ENCODE measurements around the gene NCK2.
"Not testable (repeated sequence)": the region's sequence is repeated elsewhere in the genome, so short reads cannot be mapped to it uniquely, and the experiment has no call there.

NCK2 gene

DNA sequence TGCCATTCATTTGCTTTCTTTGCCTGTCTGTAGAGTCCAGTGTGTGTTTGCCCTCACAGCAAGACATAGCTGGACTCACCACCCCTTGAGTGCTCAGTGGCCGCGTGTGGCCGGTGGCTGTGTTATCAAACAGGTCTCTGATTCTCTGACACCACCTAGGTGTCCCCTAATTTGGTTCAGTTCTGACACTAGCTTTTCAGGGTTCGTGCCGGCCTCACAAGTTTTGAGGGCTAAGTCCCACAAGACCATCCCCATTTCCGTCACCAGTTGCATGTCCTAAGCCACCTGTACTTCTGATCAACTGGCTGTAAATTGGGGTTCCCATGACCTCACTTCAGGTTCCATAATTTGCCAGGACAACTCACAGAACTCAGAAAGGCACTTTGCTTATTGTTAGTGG is 23.5 kb downstream of the NCK2 start:
- Histone ChIP-seq H3K4me3 (ENCODE audit: low read length) (no peak overlapping the region), H3K27me3 (ENCODE audit: insufficient read depth, low read length) (no peaks in the 10 kb centered on the region), H2AFZ (ENCODE audit: low read depth, low read length) (no peak overlapping the region), H3K36me3 (ENCODE audit: insufficient read depth, low read length) (peaks cover 17% of the 10 kb centered on the region), H3K9me3 (ENCODE audit: low read length) (peaks cover 1% of the 10 kb centered on the region), H3K4me1 (ENCODE audit: insufficient read depth, low read length) (peaks cover 15% of the 10 kb centered on the region)

DNA sequence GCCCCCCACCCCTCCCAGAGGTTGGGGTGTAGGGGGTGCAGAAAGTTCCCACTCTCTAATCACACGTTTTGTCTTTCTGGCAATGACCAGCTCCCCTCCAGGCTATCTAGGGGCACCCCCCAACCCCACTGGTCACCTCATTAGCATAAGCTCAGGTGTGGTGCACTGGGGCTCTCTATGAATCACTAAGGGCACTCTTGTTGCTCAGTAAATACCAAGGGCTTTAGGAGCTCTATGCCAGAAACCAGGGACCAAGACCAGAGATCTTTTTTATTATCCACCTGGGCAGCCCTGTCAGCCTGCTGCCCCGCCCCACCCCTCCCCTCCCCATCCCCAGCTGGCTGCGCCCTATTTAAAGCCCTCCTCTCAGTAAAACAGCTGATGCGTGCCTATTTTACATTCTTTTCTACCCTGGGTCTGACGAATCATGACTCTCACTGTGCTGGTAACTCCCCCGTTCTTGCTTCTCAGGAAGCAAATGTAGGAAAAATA is 24.3 kb downstream of the NCK2 start:
- no peaks in the 10 kb centered on the region for H3K27me3 ChIP-seq (ENCODE audit: insufficient read depth, low read length)
- peaks cover 22% of the 10 kb centered on the region for H3K36me3 ChIP-seq (ENCODE audit: insufficient read depth, low read length)

DNA sequence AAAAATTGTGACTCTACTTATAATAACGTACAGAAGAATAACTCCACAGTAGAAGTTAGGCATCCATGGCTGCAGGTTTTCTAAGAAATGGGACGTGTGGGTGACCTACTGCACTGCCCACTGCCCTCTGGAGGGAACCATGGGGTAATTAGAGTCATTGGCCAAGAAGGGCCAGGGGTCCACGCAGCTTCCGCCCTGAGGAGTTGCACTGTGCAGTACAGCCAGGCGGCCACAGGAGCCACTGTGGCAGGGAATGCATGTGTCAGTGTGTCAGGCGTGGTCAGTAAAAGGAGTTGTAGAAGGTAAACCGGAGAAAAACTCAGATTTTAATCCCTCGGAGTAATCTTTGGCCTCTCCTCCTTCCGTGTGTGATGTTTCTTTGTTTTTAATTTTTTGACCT is 24.8 kb downstream of the NCK2 start:
- Histone ChIP-seq H3K4me3 (ENCODE audit: low read length) (no peak overlapping the region), H3K27me3 (ENCODE audit: insufficient read depth, low read length) (no peaks in the 10 kb centered on the region), H3K4me1 (ENCODE audit: insufficient read depth, low read length) (peaks cover 15% of the 10 kb centered on the region), H3K36me3 (ENCODE audit: insufficient read depth, low read length) (peaks cover 24% of the 10 kb centered on the region), H3K9me3 (ENCODE audit: low read length) (peaks cover 1% of the 10 kb centered on the region), H2AFZ (ENCODE audit: low read depth, low read length) (no peak overlapping the region)

More for the DNA sequence above, 24.3 kb downstream of the NCK2 start:
- Histone ChIP-seq H2AFZ (ENCODE audit: low read depth, low read length) (no peak overlapping the region), H3K9me3 (ENCODE audit: low read length) (peaks cover 1% of the 10 kb centered on the region), H3K4me3 (ENCODE audit: low read length) (no peak overlapping the region), H3K4me1 (ENCODE audit: insufficient read depth, low read length) (peaks cover 15% of the 10 kb centered on the region)

DNA sequence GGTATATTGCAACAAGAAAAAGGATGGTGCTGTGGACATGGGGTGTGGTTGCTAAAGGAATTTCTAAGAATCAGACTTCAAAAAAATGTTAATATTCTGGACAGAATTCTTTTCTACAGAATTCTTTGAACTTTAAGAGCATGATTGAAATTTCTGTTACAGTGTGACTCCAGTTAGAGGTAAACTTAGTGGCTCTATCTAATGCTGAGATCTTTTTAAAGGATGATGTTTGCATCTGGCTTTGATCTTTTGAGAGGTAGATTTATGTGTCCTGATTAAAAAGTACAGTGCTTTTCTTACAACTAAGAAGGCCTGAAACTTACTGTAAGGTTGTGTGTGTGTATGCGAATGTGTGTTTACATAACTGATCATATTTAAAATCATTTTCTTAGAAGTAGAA is 25.4 kb downstream of the NCK2 start:
- peaks cover 24% of the 10 kb centered on the region for H3K36me3 ChIP-seq (ENCODE audit: insufficient read depth, low read length)
- peaks cover 1% of the 10 kb centered on the region for H3K9me3 ChIP-seq (ENCODE audit: low read length)
- peaks cover 15% of the 10 kb centered on the region for H3K4me1 ChIP-seq (ENCODE audit: insufficient read depth, low read length)
- no peaks in the 10 kb centered on the region for H3K27me3 ChIP-seq (ENCODE audit: insufficient read depth, low read length)
- H3K4me3 ChIP-seq (ENCODE audit: low read length): no peak overlapping the region
- no peak overlapping the region for H2AFZ ChIP-seq (ENCODE audit: low read depth, low read length)

DNA sequence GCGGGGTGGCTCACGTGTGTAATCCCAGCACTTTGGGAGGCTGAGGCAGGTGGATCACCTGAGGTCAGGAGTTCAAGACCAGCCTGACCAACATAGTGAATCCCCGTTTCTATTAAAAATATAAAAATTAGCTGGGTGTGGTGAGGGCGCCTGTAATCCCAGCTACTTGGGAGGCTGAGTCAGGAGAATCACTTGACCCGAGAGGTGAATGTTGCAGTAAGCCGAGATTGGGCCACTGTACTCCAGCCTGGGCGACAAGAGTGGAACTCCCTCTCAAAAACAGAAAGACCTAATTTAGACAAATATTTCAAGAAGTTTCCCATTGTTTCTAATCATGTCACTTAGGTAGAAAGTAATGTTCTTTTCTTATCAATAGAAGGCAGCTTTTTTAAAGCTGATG is 26.6 kb downstream of the NCK2 start:
- H3K27me3 ChIP-seq (ENCODE audit: insufficient read depth, low read length); H3K9me3 ChIP-seq (ENCODE audit: low read length); H2AFZ ChIP-seq (ENCODE audit: low read depth, low read length); H3K4me3 ChIP-seq (ENCODE audit: low read length): not testable (repeated sequence)
- peaks cover 15% of the 10 kb centered on the region for H3K4me1 ChIP-seq (ENCODE audit: insufficient read depth, low read length)
- peaks cover 20% of the 10 kb centered on the region for H3K36me3 ChIP-seq (ENCODE audit: insufficient read depth, low read length)

DNA sequence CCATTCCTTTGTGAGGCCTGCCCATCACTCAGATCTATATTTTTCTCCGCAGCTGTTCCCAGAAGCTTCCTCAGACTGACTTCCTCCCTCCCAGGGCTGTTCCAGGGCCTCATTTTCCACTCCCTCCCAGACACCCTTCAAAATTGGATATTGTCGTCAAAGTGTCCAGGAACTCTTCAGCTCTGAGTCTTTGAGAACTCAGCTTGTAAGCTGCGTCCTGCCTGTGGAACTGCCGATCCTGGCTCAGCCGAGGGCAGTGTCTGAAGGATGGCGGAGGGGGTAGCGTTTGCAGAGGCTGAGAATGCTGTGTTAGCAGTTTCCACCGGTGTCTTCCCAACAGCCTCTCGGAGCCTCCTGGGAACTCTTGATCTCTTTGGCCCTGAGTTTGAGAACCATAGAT is 27.1 kb downstream of the NCK2 start:
- H3K36me3 ChIP-seq (ENCODE audit: insufficient read depth, low read length): peaks cover 15% of the 10 kb centered on the region
- H3K4me1 ChIP-seq (ENCODE audit: insufficient read depth, low read length): peaks cover 15% of the 10 kb centered on the region
- H3K4me3 ChIP-seq (ENCODE audit: low read length): peak overlapping the region; percentile 12

DNA sequence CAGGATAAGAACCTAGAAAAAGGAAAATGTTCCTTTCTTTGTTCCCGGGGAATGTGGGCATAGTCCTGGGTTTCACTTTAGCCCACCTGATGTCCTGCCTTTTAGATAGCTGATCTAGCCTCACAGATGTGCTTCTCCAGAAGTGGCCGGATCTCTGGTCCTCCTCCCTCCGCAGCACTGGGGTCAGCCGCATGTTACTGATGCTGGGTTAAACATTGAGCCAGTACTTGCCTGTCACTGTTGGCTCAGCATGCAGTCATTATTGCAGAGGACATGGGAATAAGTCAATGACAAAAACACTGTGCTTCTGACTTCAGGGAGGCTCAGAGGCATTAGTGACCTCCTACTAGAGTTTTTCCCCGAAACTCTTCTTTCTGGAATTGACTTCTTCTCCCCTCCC is 27.6 kb downstream of the NCK2 start:
- Histone ChIP-seq H3K4me3 (ENCODE audit: low read length) (no peak overlapping the region), H3K9me3 (ENCODE audit: low read length) (no peaks in the 10 kb centered on the region), H3K36me3 (ENCODE audit: insufficient read depth, low read length) (peaks cover 10% of the 10 kb centered on the region), H3K27me3 (ENCODE audit: insufficient read depth, low read length) (no peaks in the 10 kb centered on the region), H3K4me1 (ENCODE audit: insufficient read depth, low read length) (peaks cover 15% of the 10 kb centered on the region), H2AFZ (ENCODE audit: low read depth, low read length) (no peak overlapping the region)

More for the DNA sequence above, 27.1 kb downstream of the NCK2 start:
- Histone ChIP-seq H2AFZ (ENCODE audit: low read depth, low read length) (no peak overlapping the region), H3K9me3 (ENCODE audit: low read length) (peaks cover under 1% of the 10 kb centered on the region), H3K27me3 (ENCODE audit: insufficient read depth, low read length) (no peaks in the 10 kb centered on the region)

DNA sequence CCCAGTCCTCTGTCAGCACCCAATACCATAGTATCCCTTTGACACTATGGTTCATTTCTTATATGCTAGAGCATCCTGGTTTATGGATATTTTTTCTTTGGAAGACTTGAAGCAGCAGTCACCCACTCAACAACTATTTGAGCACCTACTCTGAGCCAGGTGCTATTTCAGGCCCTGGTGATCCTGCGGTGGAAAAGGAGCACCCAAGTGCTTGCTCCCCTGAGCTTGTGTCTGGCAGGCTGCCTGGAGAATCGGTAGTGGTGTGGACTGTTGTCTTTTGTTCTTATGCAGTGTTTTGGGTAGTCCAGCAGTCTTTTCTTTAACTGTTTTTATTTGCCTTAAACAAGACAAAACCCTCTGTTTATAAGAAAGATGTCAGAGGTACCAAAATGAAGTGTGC is 28.9 kb downstream of the NCK2 start:
- Histone ChIP-seq H2AFZ (ENCODE audit: low read depth, low read length) (no peak overlapping the region), H3K36me3 (ENCODE audit: insufficient read depth, low read length) (peaks cover 9% of the 10 kb centered on the region)

DNA sequence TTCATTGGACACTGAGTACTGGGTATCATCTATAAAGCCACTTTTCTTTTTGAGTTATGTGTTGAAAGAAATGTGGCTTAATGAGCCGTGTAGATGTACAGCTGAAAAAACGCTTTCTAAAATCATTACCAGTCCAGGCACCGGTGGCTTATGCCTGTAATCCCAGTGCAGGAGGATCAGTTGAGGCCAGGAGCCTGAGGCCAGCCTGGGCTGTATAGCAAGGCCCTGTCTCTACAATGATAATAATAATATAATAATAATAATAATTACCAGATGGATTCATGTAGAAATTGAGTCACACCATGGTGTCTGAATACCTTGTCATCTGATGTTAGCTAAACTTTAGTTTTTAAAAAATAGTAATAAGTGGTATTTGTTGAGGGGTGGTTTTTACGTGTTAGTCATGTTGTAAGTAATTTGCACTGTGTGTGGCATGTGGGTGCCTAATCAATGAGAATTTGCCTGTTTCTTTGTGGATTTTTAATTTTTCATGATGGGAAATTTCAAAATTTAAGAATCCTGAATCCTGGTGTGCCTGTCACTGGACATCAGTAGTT is 30.1 kb downstream of the NCK2 start:
- Histone ChIP-seq H3K9me3 (ENCODE audit: low read length) (no peaks in the 10 kb centered on the region), H2AFZ (ENCODE audit: low read depth, low read length) (no peak overlapping the region), H3K4me3 (ENCODE audit: low read length) (no peak overlapping the region), H3K4me1 (ENCODE audit: insufficient read depth, low read length) (peaks cover 22% of the 10 kb centered on the region), H3K36me3 (ENCODE audit: insufficient read depth, low read length) (peaks cover 9% of the 10 kb centered on the region), H3K27me3 (ENCODE audit: insufficient read depth, low read length) (no peaks in the 10 kb centered on the region)

More for the DNA sequence above, 28.9 kb downstream of the NCK2 start:
- Histone ChIP-seq H3K9me3 (ENCODE audit: low read length) (no peaks in the 10 kb centered on the region), H3K4me1 (ENCODE audit: insufficient read depth, low read length) (peaks cover 15% of the 10 kb centered on the region), H3K4me3 (ENCODE audit: low read length) (no peak overlapping the region), H3K27me3 (ENCODE audit: insufficient read depth, low read length) (no peaks in the 10 kb centered on the region)

DNA sequence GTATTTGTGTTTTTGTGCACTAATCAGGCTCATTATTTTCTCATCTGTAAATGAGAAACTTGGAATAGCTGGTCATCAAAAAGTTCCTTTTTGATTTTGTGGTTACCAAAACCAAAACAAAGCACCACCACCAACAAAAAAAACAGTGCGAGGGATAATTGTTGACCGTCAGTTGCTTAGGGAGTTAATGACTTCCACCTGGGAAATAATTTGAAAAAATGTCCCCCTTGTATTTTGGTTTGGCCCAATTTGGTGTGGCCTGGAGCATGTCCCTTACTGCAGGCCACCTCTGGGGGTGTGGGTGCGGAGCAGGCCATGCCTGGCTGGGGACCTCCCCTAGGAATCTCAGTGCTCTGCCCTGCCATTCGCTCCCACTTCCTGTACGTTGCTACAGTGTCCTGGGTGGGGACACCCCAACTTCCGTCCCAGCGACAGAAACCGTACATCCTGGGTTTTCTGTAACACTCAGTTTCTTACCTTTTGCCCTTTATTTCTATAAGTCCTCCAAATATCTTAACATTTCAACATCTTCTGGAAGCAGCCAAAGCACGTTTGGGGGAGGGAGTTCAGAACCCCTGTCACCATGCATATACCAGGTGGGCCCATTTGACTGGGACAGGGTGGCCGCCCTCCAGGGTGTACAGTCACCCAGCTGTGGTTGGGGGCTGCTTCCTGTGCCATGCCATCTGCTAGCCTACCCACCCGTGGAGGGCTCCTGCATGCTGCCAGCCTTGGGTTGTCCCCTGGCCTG is 31.3 kb downstream of the NCK2 start:
- Histone ChIP-seq H3K4me1 (ENCODE audit: insufficient read depth, low read length) (peaks cover 22% of the 10 kb centered on the region), H3K9me3 (ENCODE audit: low read length) (no peaks in the 10 kb centered on the region), H3K4me3 (ENCODE audit: low read length) (no peak overlapping the region), H3K36me3 (ENCODE audit: insufficient read depth, low read length) (peaks cover 9% of the 10 kb centered on the region), H3K27me3 (ENCODE audit: insufficient read depth, low read length) (no peaks in the 10 kb centered on the region), H2AFZ (ENCODE audit: low read depth, low read length) (no peak overlapping the region)

DNA sequence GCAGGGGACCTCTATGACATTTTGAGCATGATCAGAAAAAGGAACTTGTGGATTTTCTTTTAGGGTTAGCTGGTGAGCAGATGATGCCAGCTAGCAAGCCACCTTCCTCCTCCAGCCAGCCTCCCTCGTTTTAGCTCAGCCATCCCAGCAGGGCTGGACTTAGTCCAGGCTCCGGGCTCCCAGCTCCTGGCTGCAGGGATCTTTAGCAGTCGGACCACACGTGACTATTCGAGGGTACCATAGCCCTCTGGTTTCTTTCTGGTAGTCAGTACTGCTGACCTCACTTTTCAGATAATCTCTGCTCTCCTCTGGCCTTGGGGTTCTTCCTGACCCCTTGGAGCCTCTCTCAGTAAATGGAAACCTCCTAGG is 31.8 kb downstream of the NCK2 start:
- H3K9me3 ChIP-seq (ENCODE audit: low read length): no peaks in the 10 kb centered on the region
- no peak overlapping the region for H3K4me3 ChIP-seq (ENCODE audit: low read length)
- no peak overlapping the region for H2AFZ ChIP-seq (ENCODE audit: low read depth, low read length)
- H3K27me3 ChIP-seq (ENCODE audit: insufficient read depth, low read length): no peaks in the 10 kb centered on the region
- H3K4me1 ChIP-seq (ENCODE audit: insufficient read depth, low read length): peaks cover 18% of the 10 kb centered on the region
- H3K36me3 ChIP-seq (ENCODE audit: insufficient read depth, low read length): peaks cover 9% of the 10 kb centered on the region

DNA sequence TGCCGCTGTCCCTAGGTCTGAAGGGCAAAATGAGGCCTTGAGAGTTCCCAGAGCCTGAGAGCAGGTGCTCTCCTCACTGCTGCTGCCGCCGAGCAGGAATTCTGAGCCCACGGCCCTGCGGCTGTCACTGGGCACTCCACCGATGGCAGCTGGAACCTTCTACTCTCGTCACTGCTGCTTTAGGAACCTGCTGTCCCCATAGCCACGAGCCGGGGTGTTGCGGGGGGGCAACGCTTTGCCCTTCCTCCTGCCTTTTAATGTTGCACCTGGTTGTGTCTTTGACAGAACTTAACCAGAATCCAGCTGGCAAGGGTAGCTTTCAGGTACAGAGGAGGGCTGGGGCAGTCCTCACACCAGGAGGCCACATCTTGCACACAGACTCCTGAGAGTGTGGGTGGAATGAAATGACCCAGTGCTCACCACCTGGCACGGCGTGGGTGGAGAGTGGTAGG is 32.3 kb downstream of the NCK2 start:
- Histone ChIP-seq H2AFZ (ENCODE audit: low read depth, low read length) (no peak overlapping the region), H3K4me3 (ENCODE audit: low read length) (no peak overlapping the region), H3K36me3 (ENCODE audit: insufficient read depth, low read length) (peaks cover 9% of the 10 kb centered on the region), H3K27me3 (ENCODE audit: insufficient read depth, low read length) (no peaks in the 10 kb centered on the region), H3K4me1 (ENCODE audit: insufficient read depth, low read length) (peaks cover 13% of the 10 kb centered on the region), H3K9me3 (ENCODE audit: low read length) (no peaks in the 10 kb centered on the region)

DNA sequence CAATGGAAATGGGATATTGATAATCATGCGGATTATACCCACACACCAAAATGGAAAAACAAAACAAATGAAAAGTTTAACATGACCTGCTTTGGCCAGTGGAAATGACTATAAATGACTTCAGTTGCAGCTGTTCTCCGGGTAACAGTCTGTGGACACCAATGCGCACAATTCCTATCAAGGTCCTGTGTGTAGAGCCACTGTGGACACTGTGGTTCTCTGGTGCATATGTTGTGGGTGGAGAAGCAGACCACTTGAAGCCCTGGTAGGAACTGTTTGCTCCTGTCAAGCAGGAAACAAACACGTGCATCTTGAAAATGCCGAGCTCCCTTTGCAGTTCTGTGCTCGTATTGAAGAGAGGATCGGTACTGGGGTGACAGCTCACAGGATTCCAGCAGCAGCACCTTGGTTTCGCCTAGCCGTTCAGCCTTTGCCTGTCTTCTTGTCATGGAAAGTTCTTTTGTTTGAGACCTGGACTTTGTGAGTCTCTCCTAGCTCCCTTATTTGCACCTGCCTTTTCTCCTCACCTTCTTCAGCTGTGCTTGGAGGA is 32.9 kb downstream of the NCK2 start:
- Histone ChIP-seq H3K27me3 (ENCODE audit: insufficient read depth, low read length) (no peaks in the 10 kb centered on the region), H3K4me3 (ENCODE audit: low read length) (no peak overlapping the region), H3K4me1 (ENCODE audit: insufficient read depth, low read length) (peaks cover 7% of the 10 kb centered on the region), H3K36me3 (ENCODE audit: insufficient read depth, low read length) (peaks cover 9% of the 10 kb centered on the region), H3K9me3 (ENCODE audit: low read length) (no peaks in the 10 kb centered on the region), H2AFZ (ENCODE audit: low read depth, low read length) (no peak overlapping the region)
